Body of pancreas (tissue), 4 donors: Measurements from ENCODE around the gene PLCD3.

Experiments
- POLR2A ChIP-seq, 3 donors: fragments of 450-650 bp; IDR thresholded peaks; one replicate each; pipeline ENCODE4 v1.6.1; 2016; ENCODE audit warnings: antibody characterized with exemption in 3 of 3, mild to moderate bottlenecking in 2 of 3
- TF ChIP-seq, protein P1 (sequence below), 7 experiments: fragments of 450-650 bp in 4 of 7; fragments of 200-600 bp in 3 of 7; sonication (generic) in 3 of 7; IDR thresholded peaks; one replicate each; pipeline ENCODE4 v1.5.1; 2016 to 2019; ENCODE audit warnings: antibody characterized with exemption in 7 of 7

- TF ChIP-seq, protein P1, sequence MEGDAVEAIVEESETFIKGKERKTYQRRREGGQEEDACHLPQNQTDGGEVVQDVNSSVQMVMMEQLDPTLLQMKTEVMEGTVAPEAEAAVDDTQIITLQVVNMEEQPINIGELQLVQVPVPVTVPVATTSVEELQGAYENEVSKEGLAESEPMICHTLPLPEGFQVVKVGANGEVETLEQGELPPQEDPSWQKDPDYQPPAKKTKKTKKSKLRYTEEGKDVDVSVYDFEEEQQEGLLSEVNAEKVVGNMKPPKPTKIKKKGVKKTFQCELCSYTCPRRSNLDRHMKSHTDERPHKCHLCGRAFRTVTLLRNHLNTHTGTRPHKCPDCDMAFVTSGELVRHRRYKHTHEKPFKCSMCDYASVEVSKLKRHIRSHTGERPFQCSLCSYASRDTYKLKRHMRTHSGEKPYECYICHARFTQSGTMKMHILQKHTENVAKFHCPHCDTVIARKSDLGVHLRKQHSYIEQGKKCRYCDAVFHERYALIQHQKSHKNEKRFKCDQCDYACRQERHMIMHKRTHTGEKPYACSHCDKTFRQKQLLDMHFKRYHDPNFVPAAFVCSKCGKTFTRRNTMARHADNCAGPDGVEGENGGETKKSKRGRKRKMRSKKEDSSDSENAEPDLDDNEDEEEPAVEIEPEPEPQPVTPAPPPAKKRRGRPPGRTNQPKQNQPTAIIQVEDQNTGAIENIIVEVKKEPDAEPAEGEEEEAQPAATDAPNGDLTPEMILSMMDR (IDR thresholded peaks at IDR 0.05), result no peak
- TF ChIP-seq POLR2A (IDR thresholded peaks at IDR 0.05), result no peak
These were observed 14.7 kb upstream of the PLCD3 start for GRCh38 chr17:45146890-45147580.
